Inferior parietal cortex (tissue), 1 donor: ENCODE measurements around the gene GAK.

Experiments used
- DNase-seq: peaks from one replicate; pipeline ENCODE4 v3.0.0-alpha.2; 2016; ENCODE audit errors: extremely low spot score

GAK gene

GRCh38 chr4:872241-872981 is 59.7 kb downstream of the GAK start:
- no peak for DNase-seq

GRCh38 chr4:871484-871883 is 60.6 kb downstream of the GAK start:
- no peak for DNase-seq

GRCh38 chr4:870951-871350 is 61.2 kb downstream of the GAK start:
- no peak for DNase-seq

- DNase-seq: no peak
Measured at GRCh38 chr4:869776-870175, 62.3 kb downstream of the GAK start.

- no peak for DNase-seq
Measured at GRCh38 chr4:868421-868820, 63.7 kb downstream of the GAK start.

GRCh38 chr4:867526-868250 is 64.4 kb downstream of the GAK start:
- DNase-seq: no peak

GRCh38 chr4:866761-867390 is 65.2 kb downstream of the GAK start:
- DNase-seq: no peak

GRCh38 chr4:866068-866760 is 65.9 kb downstream of the GAK start:
- DNase-seq: no peak

- DNase-seq: no peak
Measured at GRCh38 chr4:865572-865971, 66.5 kb downstream of the GAK start.

- DNase-seq: no peak
Measured at GRCh38 chr4:865121-865465, 67.0 kb downstream of the GAK start.

GRCh38 chr4:864456-865120 is 67.5 kb downstream of the GAK start:
- no peak for DNase-seq

- no peak for DNase-seq
Measured at GRCh38 chr4:860561-860960, 71.6 kb downstream of the GAK start.

GRCh38 chr4:859496-859895 is 72.6 kb downstream of the GAK start:
- DNase-seq: no peak

- DNase-seq: no peak
Measured at GRCh38 chr4:858831-859451, 73.2 kb downstream of the GAK start.

- no peak for DNase-seq
Measured at GRCh38 chr4:858041-858481, 74.1 kb downstream of the GAK start.

GRCh38 chr4:857461-857860 is 74.7 kb downstream of the GAK start:
- DNase-seq: no peak

GRCh38 chr4:856225-856901 is 75.8 kb downstream of the GAK start:
- DNase-seq: no peak

- no peak for DNase-seq
Measured at GRCh38 chr4:855880-856224, 76.3 kb downstream of the GAK start.

- DNase-seq: no peak
Measured at GRCh38 chr4:854356-854755, 77.8 kb downstream of the GAK start.

GRCh38 chr4:853416-853781 is 78.7 kb downstream of the GAK start:
- DNase-seq: no peak
